Esophagus squamous epithelium (tissue), 5 donors: Measurements from ENCODE around the gene SLC7A8. TPM values are rescaled to one million over a fixed set of nuclear protein-coding genes. Genes with fewer than 3 reads are reported as not detected.
"Not testable (repeated sequence)": the region's sequence is repeated elsewhere in the genome, so short reads cannot be mapped to it uniquely, and the experiment has no call there.

Source experiments
- DNase-seq: peaks from one replicate; lab custom pipeline; 2025; lab: John Stamatoyannopoulos, UW
- H3K27ac ChIP-seq, 4 donors: fragments of 200-600 bp; sonication (generic); one replicate each; pipeline ENCODE4 v1.5.1; 2016 to 2019; ENCODE audit warnings: mild to moderate bottlenecking in 1 of 4
- H3K27me3 ChIP-seq, 4 donors: fragments of 200-600 bp; sonication (generic); 1 replicate in 3 of 4; 2 replicates in 1 of 4; pipeline versions ENCODE4 v1.5.1 to v1.6.0; 2017 to 2021; ENCODE audit warnings: antibody characterized with exemption in 1 of 4
- H3K36me3 ChIP-seq, 3 donors: fragments of 200-600 bp; sonication (generic); one replicate each; pipeline ENCODE4 v1.5.1; 2016 to 2019
- H3K4me1 ChIP-seq, 3 donors: fragments of 200-600 bp; sonication (generic); one replicate each; pipeline ENCODE4 v1.5.1; 2017 to 2019
- H3K4me3 ChIP-seq, 4 donors: fragments of 200-600 bp; sonication (generic); 1 replicate in 3 of 4; 2 replicates in 1 of 4; pipeline ENCODE4 v1.5.1; 2016 to 2019; ENCODE audit warnings: mild to moderate bottlenecking in 2 of 4, moderate library complexity in 1 of 4
- H3K9me3 ChIP-seq, 3 donors: fragments of 200-600 bp; sonication (generic); one replicate each; pipeline ENCODE4 v1.5.1; 2016 to 2019
- POLR2A ChIP-seq, 4 donors: fragments of 450-650 bp; IDR thresholded peaks; one replicate each; pipeline ENCODE4 v1.6.1; 2017; ENCODE audit warnings: antibody characterized with exemption in 4 of 4, mild to moderate bottlenecking in 4 of 4, moderate library complexity in 3 of 4
- WGBS, 2 donors: methylation state at CpG; one replicate each; pipeline ENCODE4 v1.1.5; 2018; 5-methylcytosine and 5-hydroxymethylcytosine counted together
- intact Hi-C: fragments of 100-400 bp; cut with DNase I; formaldehyde crosslinking; loops from one replicate; pipeline ENCODE4 v1.15.0; 2022
- total RNA-seq, 4 donors: library from RNA; depleted of rRNA; stranded (reverse); fragments of >200 nt; gene quantifications; one replicate each; pipeline ENCODE4 v1.1.0, GENCODE V29; 2016
- TF ChIP-seq, protein P1 (sequence below), 6 experiments: fragments of 450-650 bp in 4 of 6; fragments of 200-600 bp in 2 of 6; sonication (generic) in 2 of 6; IDR thresholded peaks; one replicate each; pipeline ENCODE4 v1.5.1; 2016 to 2019; ENCODE audit warnings: antibody characterized with exemption in 6 of 6, mild to moderate bottlenecking in 4 of 6, moderate library complexity in 4 of 6
- donor health status: DM: yes; HTN: yes; CAD: no.

The SLC7A8 gene
- total RNA-seq, 4 donors from 2014 or later, result 22.2 to 58.0 (median 39.8) TPM

- Histone ChIP-seq H3K4me1 (peaks cover 0 to 7% (median 0%) of the 10 kb centered on the region in 3 donors), H3K9me3 (no peaks in the 10 kb centered on the region), H3K27me3 (peaks cover 0 to 50% (median 0%) of the 10 kb centered on the region in 4 donors), H3K4me3 (no peak overlapping the region), H3K27ac (no peak overlapping the region), H3K36me3 (no peaks in the 10 kb centered on the region)
- no peak for DNase-seq
- no peak for TF ChIP-seq POLR2A (IDR thresholded peaks at IDR 0.05)
- TF ChIP-seq, protein P1, sequence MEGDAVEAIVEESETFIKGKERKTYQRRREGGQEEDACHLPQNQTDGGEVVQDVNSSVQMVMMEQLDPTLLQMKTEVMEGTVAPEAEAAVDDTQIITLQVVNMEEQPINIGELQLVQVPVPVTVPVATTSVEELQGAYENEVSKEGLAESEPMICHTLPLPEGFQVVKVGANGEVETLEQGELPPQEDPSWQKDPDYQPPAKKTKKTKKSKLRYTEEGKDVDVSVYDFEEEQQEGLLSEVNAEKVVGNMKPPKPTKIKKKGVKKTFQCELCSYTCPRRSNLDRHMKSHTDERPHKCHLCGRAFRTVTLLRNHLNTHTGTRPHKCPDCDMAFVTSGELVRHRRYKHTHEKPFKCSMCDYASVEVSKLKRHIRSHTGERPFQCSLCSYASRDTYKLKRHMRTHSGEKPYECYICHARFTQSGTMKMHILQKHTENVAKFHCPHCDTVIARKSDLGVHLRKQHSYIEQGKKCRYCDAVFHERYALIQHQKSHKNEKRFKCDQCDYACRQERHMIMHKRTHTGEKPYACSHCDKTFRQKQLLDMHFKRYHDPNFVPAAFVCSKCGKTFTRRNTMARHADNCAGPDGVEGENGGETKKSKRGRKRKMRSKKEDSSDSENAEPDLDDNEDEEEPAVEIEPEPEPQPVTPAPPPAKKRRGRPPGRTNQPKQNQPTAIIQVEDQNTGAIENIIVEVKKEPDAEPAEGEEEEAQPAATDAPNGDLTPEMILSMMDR (IDR thresholded peaks at IDR 0.05), result no peak
- 57 to 59% methylated on average over 9 to 12 of the region's 12 CpGs for whole genome bisulfite sequencing, 2 donors
- intact Hi-C loops, result no loop called here
Measured at GRCh38 chr14:23112359-23113178, 70.9 kb downstream of the SLC7A8 start.

DNA sequence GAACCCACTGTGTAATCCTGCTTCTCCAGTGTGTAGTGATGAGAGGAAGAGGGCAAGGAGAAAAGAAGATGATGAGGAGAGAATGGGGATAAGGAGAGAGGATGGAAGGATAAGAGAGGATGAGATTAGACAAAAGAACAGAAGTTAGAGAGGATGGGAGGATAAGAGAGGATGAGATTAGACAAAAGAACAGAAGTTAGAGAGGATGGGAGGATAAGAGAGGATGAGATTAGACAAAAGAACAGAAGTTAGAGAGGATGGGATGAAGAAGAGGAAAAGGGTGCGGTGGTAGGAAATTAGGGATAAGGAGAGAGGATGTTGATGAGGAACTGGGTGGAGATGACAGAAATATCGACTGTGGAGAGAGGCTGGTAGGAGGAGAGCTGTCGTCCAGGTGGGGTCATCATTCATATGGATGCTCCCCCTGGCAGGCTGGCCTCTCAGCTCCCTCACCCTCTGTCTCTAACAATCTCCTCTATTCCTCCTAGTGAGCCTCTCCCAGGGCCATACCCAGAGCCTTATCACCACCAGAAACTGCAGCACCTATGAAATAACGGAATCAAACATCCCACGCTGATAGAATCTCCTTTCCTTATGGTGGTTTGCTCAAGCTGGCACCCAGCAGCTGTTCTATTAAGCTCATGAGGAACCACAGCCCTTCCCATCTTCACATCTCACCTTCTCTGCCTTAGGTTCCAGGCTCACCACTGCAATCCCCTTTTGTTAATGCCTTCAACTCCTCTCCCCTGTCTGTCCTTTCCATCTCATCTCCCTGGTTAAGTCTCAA lies 72.7 kb downstream of the SLC7A8 start:
- TF ChIP-seq POLR2A (IDR thresholded peaks at IDR 0.05), result no peak
- intact Hi-C loops, result no loop called here
- Histone ChIP-seq H3K4me1 (peaks cover 0 to 7% (median 0%) of the 10 kb centered on the region in 3 donors), H3K9me3 (no peaks in the 10 kb centered on the region), H3K36me3 (no peaks in the 10 kb centered on the region), H3K27me3 (peaks cover 0 to 43% (median 0%) of the 10 kb centered on the region in 4 donors), H3K4me3 (no peak overlapping the region), H3K27ac (no peak overlapping the region)
- WGBS, 2 donors, result 58 to 65% methylated on average over 5 of the region's 5 CpGs
- no peak for DNase-seq

DNA sequence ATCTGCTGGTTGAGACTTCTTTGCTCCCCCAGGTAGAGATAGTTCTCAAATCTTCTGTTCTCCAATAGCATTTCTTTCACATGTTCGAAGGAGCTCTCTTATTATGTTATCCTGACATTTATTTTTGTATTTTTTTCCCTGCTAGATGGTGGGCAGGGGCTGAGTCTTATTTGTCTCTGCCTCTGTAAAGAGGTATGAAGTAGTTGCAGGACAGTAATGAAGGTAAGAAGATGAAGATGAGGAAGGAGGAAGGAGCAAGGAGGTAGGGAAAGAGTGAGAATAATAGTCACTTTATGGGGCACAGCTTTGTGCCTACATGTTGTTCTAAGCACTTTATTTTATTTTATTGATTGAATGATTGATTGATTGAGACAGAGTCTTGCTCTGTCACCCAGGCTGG lies 73.7 kb downstream of the SLC7A8 start:
- Histone ChIP-seq H3K9me3 (no peaks in the 10 kb centered on the region), H3K4me3 (no peak overlapping the region), H3K27me3 (peaks cover 0 to 42% (median 0%) of the 10 kb centered on the region in 4 donors), H3K27ac (no peak overlapping the region), H3K36me3 (no peaks in the 10 kb centered on the region), H3K4me1 (peaks cover 0 to 7% (median 0%) of the 10 kb centered on the region in 3 donors)
- 81 to 86% methylated on average over 1 of the region's 1 CpG for WGBS, 2 donors
- TF ChIP-seq, protein P1 (IDR thresholded peaks at IDR 0.05), result no peak
- TF ChIP-seq POLR2A (IDR thresholded peaks at IDR 0.05), result no peak
- intact Hi-C loops, result no loop called here
- DNase-seq, result no peak

DNA sequence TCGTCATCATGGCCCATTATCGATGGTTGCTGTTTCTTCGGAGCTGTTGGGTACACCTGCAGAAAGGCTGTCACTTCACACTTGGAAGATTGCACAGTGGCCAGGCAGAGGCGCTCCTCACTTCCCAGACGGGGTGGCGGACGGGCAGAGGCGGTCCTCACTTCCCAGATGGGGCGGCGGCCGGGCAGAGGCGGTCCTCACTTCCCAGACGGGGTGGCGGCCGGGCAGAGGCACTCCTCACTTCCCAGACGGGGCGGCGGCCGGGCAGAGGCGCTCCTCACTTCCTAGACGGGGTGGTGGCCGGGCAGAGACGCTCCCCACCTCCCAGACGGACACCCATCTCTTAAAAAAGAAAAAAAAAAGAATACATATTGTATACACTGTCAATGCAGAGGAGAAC lies 75.3 kb downstream of the SLC7A8 start:
- H3K4me3 ChIP-seq, DNase-seq: not testable (repeated sequence)

DNA sequence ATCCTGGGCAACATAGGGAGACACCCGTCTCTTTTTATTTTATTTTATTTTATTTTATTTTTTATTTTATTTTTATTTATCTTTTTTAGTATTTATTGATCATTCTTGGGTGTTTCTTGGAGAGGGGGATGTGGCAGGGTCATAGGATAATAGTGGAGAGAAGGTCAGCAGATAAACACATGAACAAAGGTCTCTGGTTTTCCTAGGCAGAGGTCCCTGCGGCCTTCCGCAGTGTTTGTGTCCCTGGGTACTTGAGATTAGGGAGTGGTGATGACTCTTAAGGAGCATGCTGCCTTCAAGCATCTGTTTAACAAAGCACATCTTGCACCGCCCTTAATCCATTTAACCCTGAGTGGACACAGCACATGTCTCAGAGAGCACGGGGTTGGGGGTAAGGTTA lies 75.8 kb downstream of the SLC7A8 start:
- H3K4me3 ChIP-seq, H3K9me3 ChIP-seq, H3K36me3 ChIP-seq, intact Hi-C loops, H3K27ac ChIP-seq, DNase-seq, H3K4me1 ChIP-seq: not testable (repeated sequence)
- peaks cover 0 to 20% (median 0%) of the 10 kb centered on the region in 4 donors for H3K27me3 ChIP-seq
- 83 to 88% methylated on average over 3 to 4 of the region's 5 CpGs for WGBS, 2 donors

More for the DNA sequence above, 75.3 kb downstream of the SLC7A8 start:
- H3K36me3 ChIP-seq, H3K9me3 ChIP-seq, H3K27ac ChIP-seq, H3K4me1 ChIP-seq, intact Hi-C loops: not testable (repeated sequence)
- peaks cover 0 to 26% (median 0%) of the 10 kb centered on the region in 4 donors for H3K27me3 ChIP-seq
- WGBS, 2 donors, result 75 to 80% methylated on average over 10 to 16 of the region's 24 CpGs

DNA sequence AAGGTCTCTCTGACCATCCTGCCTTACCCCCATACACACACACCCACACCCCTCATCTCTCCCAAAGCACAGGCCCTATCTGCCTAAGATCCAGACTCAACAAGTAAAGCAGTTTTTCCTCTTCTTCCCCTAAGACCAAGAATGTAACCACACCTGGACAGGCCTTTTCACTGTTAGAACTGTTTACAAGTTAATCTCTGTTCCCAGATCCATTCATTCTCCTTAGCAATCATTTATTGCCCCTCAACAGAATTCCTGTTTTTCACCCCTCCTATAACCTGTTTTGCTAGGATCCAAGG lies 76.8 kb downstream of the SLC7A8 start:
- H3K27ac ChIP-seq, result no peak overlapping the region
- H3K9me3 ChIP-seq, result no peaks in the 10 kb centered on the region
- no peaks in the 10 kb centered on the region for H3K4me1 ChIP-seq
- no peak for TF ChIP-seq POLR2A (IDR thresholded peaks at IDR 0.05)
- TF ChIP-seq, protein P1 (IDR thresholded peaks at IDR 0.05), result no peak
- intact Hi-C loops, result no loop called here
- H3K4me3 ChIP-seq, result no peak overlapping the region
- H3K27me3 ChIP-seq, result peaks cover 0 to 11% (median 0%) of the 10 kb centered on the region in 4 donors
- H3K36me3 ChIP-seq, result no peaks in the 10 kb centered on the region
- no peak for DNase-seq
